C1 segment of cervical spinal cord (tissue), 14 donors: Measurements from ENCODE around the gene HCCS.
"Not testable (repeated sequence)": the region's sequence is repeated elsewhere in the genome, so short reads cannot be mapped to it uniquely, and the experiment has no call there.

Experiments used
- DNase-seq, 14 donors: peaks; one replicate each; lab custom pipeline; 2025; lab: John Stamatoyannopoulos, UW

Gene HCCS

DNA sequence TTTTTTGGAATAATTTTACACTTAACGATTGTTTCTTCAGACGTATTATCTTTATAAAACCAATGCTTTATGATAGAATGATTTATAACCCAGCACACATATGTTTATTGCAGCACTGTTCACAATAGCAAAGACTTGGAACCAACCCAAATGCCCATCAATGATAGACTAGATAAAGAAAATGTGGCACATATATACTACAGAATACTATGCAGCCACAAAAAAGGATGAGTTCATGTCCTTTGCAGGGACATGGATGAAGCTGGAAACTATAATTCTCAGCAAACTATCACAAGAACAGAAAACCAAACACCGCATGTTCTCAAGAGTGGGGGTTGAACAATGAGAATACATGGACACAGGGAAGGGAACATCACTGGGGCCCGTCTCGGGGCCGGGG, 12.0 kb downstream of the HCCS start:
- not testable (repeated sequence) for DNase-seq

DNA sequence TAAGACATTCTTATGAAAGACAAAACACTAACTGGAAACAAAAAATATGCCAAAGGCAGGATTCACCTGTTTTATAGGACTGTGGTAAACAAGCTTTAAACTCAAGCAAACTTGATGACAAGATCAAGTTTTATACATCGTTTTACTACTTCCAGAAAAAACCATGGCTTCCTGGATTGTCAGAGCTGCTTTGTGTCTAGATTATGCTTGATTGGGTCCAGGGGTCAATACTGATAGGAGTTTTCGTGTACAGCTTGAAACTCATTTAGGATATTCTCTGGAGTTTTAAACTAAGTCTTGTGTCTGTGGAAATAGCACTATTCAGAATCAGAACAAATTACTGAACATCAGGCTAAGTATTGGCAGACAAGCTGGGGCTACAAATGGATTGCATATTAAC, 13.0 kb downstream of the HCCS start:
- DNase-seq: no peak

DNA sequence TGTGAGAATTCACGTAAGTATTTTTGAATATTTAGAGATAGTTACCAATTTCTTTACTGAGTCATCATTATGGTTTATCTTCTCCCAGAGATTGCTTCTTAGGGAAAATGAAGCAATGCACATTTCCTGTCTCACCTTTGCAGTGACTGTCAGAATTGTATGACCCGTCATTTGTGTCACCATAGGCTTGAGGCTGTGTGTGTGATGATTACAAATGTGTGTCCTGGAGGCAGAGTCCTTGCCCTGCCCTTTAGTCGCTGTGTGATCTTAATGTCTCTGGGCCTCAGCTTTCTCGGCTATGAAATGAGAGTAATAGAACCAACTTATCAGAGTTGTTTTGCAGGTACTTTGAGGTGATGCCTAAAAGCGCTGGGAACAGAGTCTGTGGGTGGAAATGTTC, 13.9 kb downstream of the HCCS start:
- DNase-seq: no peak

DNA sequence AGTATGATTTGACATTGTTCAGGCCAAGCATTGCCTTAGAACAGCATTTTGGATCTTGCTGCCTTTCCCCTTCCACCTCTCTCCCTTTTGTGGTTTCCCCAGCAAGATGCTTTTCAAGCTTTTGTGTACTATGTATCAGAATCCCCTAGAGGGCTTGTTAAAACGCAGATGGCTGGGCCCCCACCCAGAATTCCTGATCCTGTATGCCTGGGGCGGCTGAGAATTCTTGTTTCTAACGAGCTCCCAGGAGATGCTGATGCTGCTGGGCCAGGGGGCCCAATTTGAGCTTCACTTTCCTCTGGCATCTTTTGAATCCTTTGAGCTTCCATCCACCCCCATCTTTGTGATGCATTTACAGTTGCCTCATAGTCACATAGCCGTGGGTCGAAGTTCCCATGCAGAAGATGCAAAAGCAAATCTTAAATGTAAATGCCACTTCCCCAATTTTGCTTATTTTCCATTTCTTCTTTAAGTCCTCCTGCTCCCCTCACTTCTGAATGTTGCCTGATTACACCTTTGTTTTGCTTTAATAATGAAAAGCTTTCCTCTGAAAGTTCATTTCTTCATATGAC, 18.5 kb downstream of the HCCS start:
- no peak for DNase-seq

DNA sequence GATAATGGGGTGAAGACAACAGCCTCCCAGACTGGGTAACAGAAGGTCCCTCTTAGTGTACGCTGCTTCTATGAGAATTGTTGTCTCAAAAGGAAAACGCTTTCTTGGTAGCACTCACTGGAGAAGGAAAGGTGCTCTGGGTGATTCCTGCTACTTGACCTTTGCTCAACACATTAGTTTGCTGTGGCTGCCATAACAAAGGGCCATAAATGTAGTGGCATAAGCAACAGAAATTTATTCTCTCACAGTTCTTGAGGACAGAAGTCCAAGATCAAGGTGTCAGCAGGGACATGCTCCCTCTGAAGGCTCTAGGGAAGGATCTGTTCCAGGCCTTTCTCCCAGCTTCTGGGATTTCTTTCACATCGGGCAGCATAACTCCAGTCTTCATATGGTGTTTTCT, 19.0 kb downstream of the HCCS start:
- no peak for DNase-seq

DNA sequence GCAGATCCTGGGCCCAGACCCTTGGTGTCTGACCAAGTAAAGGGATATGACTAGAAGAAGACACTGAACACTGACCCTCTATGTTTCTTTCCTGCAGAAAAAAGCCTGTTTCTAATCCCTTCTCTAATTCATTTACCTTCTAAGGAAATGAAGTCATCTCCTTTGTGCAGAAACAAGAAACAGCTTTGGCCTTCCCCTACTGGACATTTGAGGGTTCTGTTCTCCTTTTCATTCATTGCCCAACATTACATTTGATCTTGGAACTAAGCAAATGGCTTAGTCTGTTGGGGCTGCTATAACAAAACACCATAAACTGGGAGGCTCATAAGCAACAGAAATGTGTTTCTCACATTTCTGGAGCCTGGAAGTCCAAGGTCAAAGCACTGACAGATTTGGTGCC, 20.0 kb downstream of the HCCS start:
- DNase-seq: no peak

DNA sequence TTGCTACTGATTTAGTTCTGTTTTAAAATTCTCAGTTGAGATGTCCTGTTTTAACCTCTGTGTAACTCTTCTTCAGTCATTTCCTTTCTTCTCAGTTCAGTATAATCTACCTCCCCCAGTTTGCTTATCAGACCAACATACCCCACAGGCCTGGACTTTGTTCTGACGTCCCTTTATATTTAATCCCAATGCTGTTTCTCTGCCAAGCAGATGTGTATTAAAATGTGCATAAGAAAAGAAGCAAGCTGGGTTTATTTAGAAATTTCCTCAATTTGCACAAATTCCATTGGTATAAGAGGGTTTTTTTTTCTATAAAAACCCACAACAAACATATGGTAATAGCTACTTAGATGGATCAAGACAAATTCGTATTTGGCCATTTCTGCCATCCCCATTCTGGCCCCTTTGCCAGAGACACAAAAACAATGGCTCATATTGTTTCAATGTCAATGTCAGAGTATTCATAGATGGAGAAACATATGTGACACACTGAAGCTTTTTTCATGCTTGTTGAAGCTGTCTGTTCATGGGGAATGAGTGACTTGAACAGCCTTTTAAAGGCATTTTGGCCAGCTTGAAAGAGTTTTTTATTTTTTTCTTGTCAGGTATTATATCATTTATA, 24.5 kb downstream of the HCCS start:
- no peak for DNase-seq

DNA sequence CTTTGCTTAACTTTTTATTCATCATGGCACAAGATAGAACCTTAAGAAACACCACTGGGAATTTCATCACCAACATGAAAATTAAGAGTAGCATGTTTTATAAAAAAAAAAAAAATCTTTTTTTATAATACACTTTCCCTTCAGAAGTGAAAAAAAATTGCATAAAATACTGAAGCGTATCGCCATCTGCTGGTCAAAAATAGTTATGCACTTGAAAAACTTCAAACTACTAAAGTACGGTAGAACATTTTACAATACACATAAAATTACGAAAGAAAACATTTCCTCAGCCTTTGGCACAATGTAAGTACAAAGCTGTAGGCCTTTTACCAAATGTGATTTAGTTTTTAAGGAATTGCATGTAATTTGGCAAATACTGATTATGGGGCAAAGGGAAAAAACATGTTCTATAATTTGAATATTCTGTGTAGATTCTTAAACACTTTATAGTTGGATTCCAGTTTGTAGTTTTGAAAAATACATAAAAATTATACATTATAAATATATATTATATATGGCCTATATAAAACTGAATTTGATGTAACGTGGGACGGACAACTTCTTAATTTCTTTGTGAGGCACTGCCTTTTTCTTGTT, 26.5 kb downstream of the HCCS start:
- no peak for DNase-seq

DNA sequence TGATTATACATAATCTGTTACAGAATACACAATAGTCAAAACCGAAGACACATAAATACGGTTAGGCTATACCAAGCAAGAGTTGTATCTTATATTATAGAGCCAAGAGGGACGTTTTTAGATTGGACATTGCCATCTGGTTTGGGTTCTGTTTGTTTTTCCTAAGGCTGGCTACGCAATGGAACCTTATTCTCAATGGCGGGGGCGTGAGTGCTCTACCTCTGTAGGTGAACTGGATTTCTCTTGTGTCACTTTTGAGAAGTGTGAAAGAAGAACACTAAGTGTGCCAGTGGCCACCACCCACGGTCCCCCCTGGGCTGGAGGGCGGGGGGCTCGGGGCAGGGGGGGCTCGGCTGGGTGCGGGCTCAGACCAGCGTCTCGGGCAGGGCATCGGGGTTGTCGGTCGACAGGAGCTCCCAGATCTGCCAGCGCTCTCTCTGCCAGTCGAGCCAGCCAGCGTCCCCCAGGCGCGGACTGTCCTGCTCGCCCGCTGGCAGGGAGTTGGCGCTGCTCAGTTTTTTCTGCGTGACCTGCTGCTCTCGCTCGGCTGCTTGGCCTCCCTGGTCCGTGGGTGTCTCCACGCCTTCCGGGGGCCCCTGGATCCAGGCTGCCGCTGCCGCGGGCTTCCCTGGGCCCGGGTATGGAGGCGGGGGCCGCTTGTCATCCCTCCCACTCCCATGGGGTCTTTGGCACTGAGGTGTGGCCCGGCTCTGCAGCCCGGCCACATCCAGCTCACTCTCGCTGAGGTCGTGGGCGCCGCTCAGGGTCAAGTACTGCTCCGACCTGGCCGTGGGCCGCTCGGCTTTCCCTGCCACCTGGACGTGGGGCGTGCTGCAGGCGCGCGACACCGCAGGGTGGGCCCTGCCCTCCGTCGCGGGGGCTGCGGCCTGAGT, 27.6 kb downstream of the HCCS start:
- peak in 1 of 14 donors; percentile 17 for DNase-seq

DNA sequence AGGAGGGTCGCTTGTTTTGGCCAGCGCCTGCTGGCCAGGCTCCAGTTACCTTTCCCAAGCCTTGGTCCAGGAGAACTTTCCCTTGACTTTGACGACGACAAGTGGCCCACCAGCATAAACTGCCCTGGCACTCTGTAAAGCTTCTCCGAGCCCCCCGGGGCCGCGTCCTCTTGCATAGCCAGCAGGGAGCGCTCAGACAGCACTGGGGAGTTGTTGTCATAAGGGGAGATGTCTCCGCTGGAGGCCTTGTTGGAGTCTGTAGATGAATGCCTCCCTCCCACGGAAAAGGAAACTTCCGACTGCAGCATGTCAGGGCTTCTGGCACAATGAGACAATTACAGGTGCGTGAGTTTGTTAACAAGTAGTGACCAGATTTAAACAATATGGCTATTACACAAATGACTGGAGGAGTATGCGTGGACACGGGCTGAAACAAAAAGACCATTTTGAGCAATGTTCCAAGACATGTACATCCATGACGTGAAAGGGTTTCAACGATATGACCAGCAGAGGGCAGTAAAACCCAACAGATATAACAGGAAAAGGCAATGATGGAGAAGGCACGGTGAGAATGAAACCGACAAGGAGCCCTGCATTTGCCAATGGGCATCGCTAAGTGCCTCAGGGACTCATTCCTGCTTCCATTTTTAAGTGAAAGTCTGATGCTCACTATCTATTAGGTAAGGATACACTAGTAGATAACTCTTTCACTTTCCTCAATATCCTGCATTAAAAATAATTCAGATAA, 33.0 kb downstream of the HCCS start:
- DNase-seq: peak in 9 of 14 donors; percentile 10 to 46 (median 26)

DNA sequence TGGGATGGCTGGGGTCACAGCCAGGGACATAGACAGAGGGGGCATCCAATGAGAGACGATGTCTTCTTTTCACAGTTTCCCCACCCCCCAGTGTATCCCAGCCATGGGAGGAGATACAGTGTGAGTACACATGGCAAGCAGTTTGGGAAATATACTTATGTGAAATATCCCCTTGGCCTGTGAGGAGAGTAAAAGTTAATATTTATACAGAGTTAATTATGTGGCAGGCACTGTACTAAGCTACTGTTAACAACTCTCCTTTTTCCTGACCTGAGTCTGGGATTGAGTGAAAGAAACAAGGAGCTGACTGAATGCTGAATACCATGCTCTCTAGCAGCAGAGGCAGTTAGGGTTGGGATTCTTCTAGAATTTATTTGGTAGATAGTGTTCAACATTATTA, 35.3 kb downstream of the HCCS start:
- no peak for DNase-seq

DNA sequence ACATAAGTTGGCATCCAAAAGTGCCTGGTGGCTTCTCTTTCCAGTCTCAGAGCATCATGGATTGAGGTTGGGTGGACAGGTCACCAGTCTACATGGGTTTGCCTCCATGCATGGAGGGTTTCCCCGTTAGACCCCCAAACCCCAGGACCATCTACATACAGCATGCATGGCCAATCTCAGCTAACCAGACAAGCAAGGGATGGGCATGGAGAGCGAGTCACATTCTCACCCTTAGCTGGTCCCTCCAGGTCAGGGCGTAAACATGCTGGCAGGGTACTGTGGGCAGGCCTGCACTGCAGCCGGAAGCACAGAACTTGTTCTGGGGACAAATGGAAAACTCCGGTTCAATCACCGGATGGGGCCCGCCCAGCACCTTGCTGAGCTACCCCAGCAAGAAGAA, 37.3 kb downstream of the HCCS start:
- DNase-seq: no peak

DNA sequence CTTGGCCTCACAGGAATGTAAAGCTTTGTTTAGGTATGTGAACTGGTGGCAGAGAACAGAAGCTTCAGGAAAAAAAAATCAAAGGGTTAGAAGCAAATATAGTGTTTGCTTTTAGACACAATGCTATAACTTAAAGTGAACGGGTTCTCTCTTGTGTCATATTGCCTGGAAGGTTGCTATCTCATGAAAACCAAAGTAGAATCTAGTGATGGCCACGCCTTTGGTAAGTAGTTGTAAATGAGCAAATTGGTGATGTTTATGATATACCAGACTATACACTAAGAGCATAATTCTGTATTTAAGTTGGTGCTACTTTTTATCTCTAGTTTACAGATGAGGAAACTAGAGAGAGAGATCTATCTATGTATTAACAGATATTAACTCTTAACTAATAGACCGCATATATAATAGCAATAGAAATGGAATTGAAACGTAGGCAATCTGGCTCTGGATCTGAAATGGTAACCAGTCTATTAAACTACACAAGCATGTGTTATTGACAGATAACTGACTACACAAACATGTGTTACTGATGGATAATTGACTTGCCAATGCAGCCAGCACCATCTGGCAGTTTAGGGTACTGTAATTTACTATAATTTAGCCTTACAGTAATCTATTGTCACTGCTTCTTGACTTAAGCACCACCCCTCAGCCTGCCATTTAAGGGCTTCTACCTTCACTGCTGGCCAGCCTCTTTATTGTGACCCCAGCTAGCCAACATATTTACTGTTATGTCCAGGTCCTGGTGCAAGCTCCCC, 40.8 kb downstream of the HCCS start:
- no peak for DNase-seq

DNA sequence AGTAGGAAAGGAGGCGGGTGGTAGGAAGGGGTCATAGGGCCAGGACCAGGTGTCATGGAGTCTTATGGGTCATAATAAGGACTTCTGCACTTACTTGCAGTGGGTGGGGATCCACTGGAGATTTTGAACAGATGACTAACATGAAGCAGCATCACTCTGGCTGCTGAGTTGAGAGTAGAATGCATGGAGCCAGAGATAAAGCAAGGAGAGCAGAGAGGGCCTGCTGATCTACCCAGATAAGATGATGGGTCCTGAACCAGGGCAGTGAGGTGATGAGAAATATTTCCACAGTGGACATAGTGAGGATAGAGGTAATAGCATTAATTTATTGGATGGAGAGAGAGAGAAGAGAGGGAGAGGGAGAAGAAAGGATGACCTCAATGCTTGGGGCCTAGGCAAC, 48.0 kb downstream of the HCCS start:
- no peak for DNase-seq

DNA sequence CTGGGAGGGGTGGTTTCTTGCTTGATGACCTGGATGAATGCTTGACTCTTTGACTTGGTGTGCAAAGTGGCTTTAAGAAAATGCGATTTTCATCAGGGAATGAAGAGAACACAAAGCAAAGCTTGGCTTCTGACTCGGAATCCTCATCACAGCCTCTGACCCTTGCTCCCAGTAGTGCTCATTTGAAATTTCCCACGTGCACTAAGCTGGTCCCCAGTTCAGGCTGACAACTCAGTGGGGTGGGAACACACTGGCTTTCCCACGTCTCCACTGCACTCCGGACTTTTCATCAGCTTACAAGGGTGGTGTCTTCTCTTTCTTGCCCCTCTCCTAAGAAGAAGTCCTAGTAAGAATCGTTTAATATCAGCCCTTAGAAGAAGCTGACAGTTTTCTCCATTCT, 53.3 kb downstream of the HCCS start:
- no peak for DNase-seq

DNA sequence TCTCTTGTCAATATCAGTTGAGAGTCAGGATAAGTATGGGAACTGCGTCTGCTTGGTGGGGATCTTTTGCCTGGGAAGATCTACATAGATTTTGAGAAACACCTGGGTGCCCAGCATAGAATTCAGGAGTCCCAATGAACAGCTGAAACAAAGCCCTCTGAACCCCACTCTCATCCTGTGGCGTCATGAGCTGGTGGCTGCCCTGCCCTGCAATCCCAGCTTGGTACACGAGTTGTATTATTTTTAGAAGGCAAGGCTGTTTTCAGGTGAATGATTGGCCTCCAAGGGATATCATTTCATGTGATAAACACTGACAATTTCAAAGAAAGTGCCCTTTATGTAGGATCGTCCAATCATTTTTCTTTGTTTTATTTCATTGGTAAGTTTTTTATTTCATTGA, 60.8 kb downstream of the HCCS start:
- DNase-seq: no peak

DNA sequence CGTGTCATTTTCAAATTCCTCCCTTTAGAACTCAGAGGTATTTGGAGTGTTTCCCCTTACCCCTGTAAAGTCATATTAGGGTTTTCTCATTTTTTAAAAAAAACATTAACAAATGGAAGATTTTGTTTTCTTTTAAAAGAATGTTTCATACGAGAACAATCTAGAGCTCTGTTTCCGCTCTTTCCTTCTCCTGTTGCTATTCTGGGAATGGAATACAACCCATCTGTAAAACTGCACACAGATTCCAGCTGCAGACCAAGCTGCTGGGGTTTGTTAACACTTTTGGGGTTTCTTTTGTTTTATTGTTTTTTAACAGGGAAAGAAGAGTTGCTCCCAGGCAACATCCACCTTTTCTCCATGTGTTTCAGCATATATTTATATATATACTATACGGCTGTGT, 61.3 kb downstream of the HCCS start:
- no peak for DNase-seq
